GM08714 (cell line): ENCODE data around the gene EIF4EBP3.

Experiments
- H3K4me3 ChIP-seq: fragments of 200-500 bp; sonication (Bioruptor generic); 2 replicates; pipeline ENCODE4 v1.5.1; 2014; ENCODE audit warnings: mild to moderate bottlenecking, low read length, inconsistent platforms
- ZNF274 ChIP-seq: IDR thresholded peaks from 2 replicates; pipeline ENCODE4 v1.6.1; 2012; ENCODE audit warnings: mild to moderate bottlenecking, low read depth, low read length

EIF4EBP3 gene

DNA sequence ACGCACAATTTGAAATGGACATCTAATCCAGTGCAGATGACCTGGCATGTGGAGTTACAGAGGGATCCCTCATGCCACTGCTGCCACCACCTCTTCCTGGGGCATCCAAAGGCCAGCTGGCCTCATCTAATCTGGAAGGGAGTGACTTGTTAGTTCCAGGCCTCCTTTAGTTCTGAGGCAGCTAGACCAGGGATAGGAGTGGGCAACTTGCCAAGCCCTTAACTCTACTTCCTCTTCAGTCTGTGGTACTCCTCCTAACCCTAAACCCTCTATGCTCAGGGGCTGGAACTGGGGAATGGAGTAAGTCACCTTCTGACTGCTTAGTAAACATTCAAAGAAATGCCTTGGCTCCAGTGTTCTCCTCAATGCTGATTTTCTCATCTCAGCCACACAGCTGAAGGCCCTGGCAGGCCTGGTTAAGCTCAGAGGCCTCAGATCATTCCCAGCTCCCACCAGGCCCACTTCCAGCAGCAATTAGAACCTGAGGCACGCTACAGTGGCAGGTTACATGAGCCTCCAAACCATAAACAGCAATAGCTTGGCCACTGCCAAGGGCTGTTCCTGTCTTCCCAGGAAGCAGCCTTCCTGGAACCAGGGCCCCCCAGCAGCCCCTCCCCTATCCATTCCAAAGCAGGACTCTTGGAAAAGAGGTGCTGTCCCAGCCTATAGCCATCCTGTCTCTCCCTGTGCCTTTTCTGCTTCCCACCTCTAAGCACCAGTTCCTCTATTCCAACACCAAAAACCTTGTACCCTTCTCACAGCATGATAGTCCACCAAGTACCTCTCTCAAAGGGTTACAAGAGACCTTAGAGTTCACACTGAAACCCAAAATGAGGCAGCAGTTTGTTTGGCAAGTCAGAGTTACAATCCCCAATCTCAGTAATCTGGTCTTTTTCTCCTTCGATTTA, 2.0 kb downstream of the EIF4EBP3 start:
- no peak for TF ChIP-seq ZNF274
- H3K4me3 ChIP-seq: no peak overlapping the region

GRCh38 chr5:140550147-140551079, 3.0 kb downstream of the EIF4EBP3 start:
- no peak for TF ChIP-seq ZNF274
- H3K4me3 ChIP-seq: no peak overlapping the region

GRCh38 chr5:140551872-140552271, 4.4 kb downstream of the EIF4EBP3 start:
- no peak overlapping the region for H3K4me3 ChIP-seq
- no peak for TF ChIP-seq ZNF274

DNA sequence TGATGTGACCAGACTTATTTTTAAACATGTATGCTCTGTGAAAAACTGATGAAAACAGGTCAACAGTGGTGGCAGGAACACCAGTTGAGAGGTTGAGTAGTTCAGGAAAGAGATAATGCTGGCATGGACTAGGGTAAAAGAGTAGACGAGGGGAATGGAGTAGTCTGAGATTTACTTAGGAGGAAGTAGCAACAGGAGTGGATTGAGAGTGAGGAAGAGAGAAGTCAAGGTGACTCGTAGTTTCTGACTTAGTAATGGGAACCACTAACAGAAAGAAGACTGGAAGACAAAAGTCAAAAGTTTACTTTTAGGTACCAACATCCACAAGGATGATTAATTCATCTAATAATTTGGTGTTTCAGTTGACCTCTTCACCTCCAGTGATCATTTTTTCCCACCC, 6.2 kb downstream of the EIF4EBP3 start:
- no peak for TF ChIP-seq ZNF274
- H3K4me3 ChIP-seq: no peak overlapping the region

GRCh38 chr5:140554454-140554853, 7.0 kb downstream of the EIF4EBP3 start:
- H3K4me3 ChIP-seq: no peak overlapping the region
- no peak for TF ChIP-seq ZNF274

- H3K4me3 ChIP-seq: peak overlapping the region; percentile 99
- no peak for TF ChIP-seq ZNF274
Measured at GRCh38 chr5:140555747-140556312, 8.4 kb downstream of the EIF4EBP3 start.

GRCh38 chr5:140556438-140556837, 9.0 kb downstream of the EIF4EBP3 start:
- H3K4me3 ChIP-seq: peak overlapping the region; percentile 99
- TF ChIP-seq ZNF274: no peak

GRCh38 chr5:140557136-140557805, 9.8 kb downstream of the EIF4EBP3 start, which contains the start of gene SRA1:
TSS of gene SRA1 (minus strand) at chr5:140557473. CDS start at chr5:140557452, 21 bp downstream.
- no peak for TF ChIP-seq ZNF274
- peak within 1 kb of the TSS; percentile 99 for H3K4me3 ChIP-seq

DNA sequence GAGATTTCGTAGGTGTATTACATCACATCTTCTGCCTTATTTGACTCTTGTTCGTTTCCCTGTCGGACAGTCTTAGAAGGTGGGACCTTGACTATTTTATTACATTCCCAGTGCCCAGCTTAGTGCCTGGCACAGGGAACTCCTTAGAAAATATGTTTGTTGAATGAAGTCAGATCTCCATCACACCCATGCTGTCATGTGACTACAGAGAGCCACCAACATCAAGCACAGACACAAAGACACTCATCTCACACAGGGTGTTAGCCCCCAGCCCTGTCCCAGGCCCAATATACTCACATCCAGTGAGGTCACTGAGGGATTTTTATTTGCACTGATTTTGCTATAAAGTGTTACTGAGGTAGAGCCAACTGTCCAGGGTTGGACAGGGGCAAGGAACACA, 10.5 kb downstream of the EIF4EBP3 start:
- peak overlapping the region; percentile 99; the same call in 1 of the 2 replicates for H3K4me3 ChIP-seq

GRCh38 chr5:140558542-140558941, 11.1 kb downstream of the EIF4EBP3 start:
- TF ChIP-seq ZNF274: no peak
- H3K4me3 ChIP-seq: no peak overlapping the region

More for the DNA sequence above, 10.5 kb downstream of the EIF4EBP3 start:
- TF ChIP-seq ZNF274: no peak

DNA sequence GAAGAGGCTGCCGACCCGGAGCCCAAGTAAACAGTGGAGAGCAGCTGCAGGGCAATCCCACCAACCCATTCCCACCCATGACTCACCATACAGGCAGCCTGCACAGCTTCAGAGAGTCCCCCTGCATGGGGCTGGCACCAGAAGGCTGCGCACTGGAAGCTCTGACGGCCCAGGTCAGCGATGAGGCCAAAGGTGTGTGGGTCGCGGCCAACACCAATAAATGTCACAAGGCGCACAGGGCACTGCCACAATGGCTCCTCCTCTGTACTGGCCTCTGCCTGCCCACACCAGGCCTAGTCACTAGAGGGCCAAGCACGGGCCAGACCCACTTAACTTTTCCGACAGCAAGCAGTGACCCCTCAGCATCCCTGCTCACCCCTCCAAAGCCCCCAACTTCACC, 12.8 kb downstream of the EIF4EBP3 start:
- no peak overlapping the region for H3K4me3 ChIP-seq
- no peak for TF ChIP-seq ZNF274

- TF ChIP-seq ZNF274: no peak
- H3K4me3 ChIP-seq: no peak overlapping the region
Measured at GRCh38 chr5:140561753-140562523, 14.5 kb downstream of the EIF4EBP3 start.

DNA sequence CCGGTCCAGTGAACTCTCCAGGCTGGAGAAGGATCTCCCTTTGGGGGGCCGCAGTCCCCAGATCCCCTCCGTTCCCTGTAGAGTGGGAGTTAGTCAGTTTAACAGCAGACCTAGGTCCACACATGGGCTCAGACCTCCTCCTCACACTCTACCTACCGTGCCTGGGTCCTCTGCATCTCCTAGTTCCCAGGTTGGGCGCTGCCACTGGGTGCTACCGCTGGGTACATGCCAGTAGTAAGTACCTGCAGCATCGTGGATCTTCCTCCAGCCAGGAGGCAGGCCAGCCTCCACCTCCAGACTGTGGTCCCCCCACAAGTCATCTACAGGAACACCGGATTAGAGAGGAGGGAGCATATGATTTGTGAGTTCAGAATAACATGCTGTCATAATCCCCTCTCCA, 16.1 kb downstream of the EIF4EBP3 start:
- TF ChIP-seq ZNF274: no peak
- H3K4me3 ChIP-seq: peak overlapping the region; percentile 91; the same call in 1 of the 2 replicates
